LHCN-M2 (cell line): ENCODE measurements around the gene LEO1. TPM values are rescaled to one million over a fixed set of nuclear protein-coding genes. Genes with fewer than 3 reads are reported as not detected.

Source experiments
- DNase-seq: peaks from one replicate; pipeline ENCODE4 v3.0.0-alpha.2; 2012; ENCODE audit warnings: low read depth
- polyA plus RNA-seq: library from polyadenylated mRNA; unstranded; fragments of >200 nt; gene quantifications from one replicate; pipeline ENCODE4 v1.2.1, GENCODE V29; 2012; ENCODE audit warnings: missing spikeins
- total RNA-seq: library from RNA; depleted of rRNA; stranded (reverse); fragments of >200 nt; gene quantifications from 2 replicates; pipeline ENCODE4 v1.2.3, GENCODE V29; 2014; rRNA removed

The LEO1 gene
- total RNA-seq: 46.0 and 48.9 TPM in 2 replicates
- 15.3 TPM for polyA plus RNA-seq

GRCh38 chr15:51971375-51972133 is at the start of gene LEO1:
LEO1 (minus strand) TSS chr15:51971778; CDS start chr15:51971745, 33 bp downstream.
- peak; percentile 98 for DNase-seq

- DNase-seq: peak; percentile 89
These were observed 49.6 kb upstream of the LEO1 start for GRCh38 chr15:52021128-52021671.

DNA sequence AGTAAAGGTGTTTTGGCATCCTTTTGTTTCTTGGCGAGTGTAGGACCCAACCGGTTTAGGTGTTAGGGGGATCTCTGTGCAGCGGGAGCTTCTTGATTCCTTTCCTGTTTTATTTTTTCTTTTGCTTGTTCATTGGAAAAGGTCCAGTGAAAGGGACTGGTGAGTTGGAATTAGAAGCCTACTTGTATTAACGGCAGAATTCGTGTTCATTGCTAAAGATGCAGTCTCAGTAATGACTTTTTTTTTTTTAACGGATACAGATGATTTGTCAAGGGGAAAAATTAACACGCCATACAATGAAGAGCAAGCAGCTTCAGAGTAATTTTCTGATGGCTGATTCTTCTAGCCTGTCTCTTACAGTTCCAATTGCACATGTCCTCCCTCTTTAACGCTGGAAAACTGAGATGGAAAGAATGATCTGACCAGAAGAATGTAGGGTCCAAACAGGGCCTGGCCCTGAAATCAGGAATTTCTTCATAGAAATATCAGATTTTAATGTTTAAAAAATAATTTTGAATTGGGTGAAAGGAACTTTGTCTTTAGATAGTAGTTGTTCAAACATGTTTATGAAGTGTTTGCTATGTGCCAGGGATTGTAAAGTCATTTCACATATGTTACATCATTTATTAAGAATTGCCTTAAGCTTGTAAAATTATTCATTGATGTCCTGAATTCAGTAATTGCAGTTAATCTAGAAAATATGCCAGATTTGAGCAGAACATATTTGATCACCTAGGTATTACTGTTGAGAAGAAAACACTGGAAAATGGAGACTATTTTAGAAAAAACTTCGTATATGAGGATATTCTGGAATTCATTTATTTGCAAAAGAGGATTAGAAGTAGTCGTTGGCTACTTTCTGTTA is 48.9 kb upstream of the LEO1 start:
- DNase-seq: no peak

- peak; percentile 92 for DNase-seq
These were observed 48.0 kb upstream of the LEO1 start for GRCh38 chr15:52019394-52020220.

DNA sequence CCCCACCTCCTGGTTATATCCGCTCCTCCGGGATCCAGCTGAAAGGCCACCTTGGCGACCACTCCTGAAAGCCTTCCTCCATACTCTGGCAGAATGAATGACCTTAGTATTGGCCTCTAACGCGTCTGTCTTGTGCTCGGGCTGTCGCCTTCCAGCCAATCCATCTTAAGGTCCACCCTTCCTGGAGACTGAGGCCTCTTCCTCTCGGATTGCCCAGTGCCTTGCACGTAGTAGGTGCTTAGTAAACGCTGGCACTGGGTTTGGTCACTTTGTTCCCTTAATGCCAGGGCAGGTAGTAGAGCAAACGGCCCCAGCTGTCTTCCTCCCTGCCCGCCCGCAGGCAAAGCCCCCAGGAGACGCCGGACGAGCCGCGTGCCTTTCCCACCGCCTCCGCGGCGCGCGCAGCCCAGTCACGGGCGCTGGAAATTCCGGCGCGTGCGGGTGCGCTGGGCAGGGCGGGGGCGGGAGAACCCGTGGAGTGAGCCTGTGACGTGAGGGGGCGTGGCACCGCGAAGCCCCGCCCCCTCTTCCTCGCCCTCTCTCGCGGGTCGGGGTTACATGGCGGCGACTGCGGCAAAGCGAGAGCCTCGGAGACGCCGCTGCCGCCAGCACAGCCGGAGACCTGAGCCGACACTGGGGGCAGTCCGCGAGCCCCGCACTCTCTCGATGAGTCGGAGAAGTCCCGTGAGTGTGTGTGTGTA is 47.3 kb upstream of the LEO1 start, which contains the start of gene MAPK6:
MAPK6 (plus strand) TSS at position 527 of the 701 bp plus-strand sequence. CDS start 27,242 bp downstream, outside the sequence.
- DNase-seq: peak; percentile 91

- DNase-seq: peak; percentile 35
These were observed 46.7 kb upstream of the LEO1 start for GRCh38 chr15:52018244-52018643.

- no peak for DNase-seq
These were observed 44.7 kb upstream of the LEO1 start for GRCh38 chr15:52016316-52016715.

GRCh38 chr15:52014616-52015015 is 43.0 kb upstream of the LEO1 start:
- DNase-seq: no peak

- peak; percentile 73 for DNase-seq
These were observed 41.7 kb upstream of the LEO1 start for GRCh38 chr15:52013151-52013791.

DNA sequence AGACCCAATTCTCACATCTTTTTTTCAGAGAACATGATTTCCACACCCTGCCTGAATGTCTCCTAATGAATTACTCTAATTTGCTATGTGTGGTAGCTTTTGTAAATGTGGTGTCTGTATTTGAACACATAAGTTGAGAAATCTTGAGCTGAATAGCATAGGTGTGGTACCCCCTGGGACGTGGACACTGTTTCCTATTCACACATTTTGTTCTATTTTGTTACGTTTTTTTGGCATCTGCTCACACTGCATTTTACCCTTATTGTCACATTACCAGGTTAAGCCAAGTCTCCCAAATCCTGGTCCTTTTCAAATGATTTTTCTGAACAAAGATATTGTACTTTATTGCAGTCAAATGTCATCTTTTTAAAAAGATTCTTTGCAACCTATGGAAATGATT is 40.6 kb upstream of the LEO1 start:
- DNase-seq: no peak

DNA sequence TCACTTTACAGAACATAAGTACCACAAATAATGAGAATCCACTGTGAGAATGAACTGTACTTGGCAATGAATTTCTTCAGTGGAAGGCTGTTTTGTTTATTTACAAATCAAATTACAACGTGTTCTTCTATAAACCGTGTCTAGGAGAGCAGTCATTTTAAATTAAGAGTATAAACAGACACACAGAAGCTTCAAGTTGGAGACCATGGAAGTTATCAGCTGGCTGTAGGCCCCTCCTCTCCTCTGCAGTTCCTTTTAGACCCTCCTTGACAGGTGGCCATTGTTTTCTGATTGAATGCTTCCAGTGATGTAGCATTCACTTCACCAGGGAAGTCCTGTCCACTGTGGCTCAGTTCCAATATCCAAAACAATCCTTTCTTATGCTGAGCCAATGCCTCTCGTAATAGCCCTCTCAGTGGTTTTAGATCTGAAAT is 40.1 kb upstream of the LEO1 start:
- no peak for DNase-seq

GRCh38 chr15:52010633-52011595 is 39.3 kb upstream of the LEO1 start:
- peak; percentile 90 for DNase-seq

GRCh38 chr15:52008698-52009434 is 37.3 kb upstream of the LEO1 start:
- no peak for DNase-seq

DNA sequence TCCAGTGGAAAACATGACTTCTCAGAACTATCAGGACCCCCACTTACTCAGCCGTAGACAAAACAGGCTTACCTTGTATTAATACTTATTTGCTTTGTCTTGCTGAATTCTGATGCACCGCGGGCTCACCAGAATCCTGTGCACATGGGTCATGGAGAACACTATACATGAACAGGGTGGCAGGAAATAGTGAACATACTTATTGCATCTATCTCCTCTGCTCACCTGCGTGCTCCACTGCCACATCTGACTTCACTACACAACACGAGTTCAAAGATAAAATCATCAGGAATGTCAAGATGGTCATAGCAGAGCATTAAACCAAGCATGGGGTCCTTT is 36.8 kb upstream of the LEO1 start:
- no peak for DNase-seq

- no peak for DNase-seq
These were observed 35.2 kb upstream of the LEO1 start for GRCh38 chr15:52006702-52007340.

GRCh38 chr15:52005748-52006701 is 34.4 kb upstream of the LEO1 start:
- DNase-seq: peak; percentile 84

GRCh38 chr15:52004806-52005205 is 33.2 kb upstream of the LEO1 start:
- DNase-seq: no peak
